NCI-H526 treated with DMSO at 0.1 percent for 48 hours (cell line): ENCODE measurements around the gene ACVR1B.

ENCODE experiments used
- DNase-seq: peaks from one replicate; lab custom pipeline; 2025; lab: John Stamatoyannopoulos, UW

ACVR1B gene

GRCh38 chr12:52023182-52023975 lies 71.9 kb downstream of the ACVR1B start:
- peak; percentile 53 for DNase-seq

DNA sequence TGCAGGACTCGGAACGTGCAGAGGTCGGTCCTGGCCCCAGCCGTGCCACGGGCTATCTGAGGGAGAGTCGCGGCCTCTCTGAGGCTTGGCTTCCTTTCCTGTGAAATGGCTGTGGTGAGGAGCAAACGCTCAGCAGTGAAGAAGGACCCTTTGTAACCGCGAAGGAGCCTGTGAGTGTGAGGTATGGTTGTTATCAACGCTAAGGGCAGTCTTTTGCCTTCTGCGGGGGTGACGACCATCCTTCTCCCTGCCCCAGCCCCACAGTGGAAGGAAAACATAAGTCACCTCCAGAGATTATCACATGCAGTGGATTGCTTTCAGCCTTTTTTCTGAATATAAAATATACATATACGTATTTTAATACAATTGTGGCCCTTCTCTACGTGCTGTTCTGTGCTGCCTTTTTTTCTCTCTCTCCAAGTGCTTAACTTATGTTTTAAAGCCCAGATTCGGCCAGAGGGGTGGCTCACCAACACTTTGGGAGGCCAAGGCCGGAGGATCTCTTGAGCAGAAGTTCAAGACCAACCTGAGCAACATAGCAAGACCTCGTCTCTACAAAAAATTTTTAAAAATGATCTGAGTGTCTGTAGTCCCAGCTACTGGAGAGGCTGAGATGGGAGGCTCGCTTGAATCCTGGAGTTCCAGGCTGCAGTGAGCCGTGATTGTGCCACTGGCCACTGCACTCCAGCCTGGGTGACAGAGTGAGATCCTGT lies 72.6 kb downstream of the ACVR1B start:
- no peak for DNase-seq

DNA sequence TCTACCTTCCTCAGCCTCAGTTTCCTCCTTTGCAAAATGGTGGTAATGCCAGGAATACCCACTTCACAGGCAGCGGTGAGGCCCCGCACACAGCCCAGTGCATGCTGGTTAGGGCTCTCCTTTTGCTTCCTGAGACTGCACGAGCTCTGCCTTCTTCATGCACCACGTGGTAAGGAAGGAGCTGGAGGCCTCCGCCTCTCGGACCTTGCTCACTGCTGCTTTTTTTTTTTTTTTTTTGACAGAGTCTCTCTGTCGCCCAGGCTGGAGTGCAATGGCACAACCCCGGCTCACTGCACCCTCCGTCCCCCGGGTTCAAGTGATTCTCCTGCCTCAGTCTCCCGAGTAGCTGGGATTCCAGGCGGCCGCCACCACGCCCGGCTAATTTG lies 73.3 kb downstream of the ACVR1B start:
- no peak for DNase-seq

DNA sequence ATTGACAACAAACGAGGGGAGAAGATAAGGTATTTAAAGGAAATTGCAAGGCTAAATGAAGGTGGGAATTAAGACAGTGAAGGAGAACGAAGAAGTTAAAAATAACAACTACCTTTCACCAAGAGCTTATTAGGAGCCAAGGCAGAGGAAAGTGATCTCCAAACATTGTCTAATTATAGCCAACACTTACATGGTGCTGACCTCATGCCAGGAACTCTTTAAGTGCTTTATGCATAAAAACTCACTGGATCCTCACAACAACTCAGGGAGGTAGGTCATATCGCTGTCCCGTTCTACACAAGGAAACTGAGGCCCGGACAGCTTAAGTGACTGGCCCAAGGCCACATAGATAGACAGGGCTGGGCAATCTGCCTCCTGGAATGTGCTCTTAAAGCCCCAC lies 74.8 kb downstream of the ACVR1B start:
- DNase-seq: no peak

GRCh38 chr12:52027085-52027843 lies 75.8 kb downstream of the ACVR1B start:
- no peak for DNase-seq

DNA sequence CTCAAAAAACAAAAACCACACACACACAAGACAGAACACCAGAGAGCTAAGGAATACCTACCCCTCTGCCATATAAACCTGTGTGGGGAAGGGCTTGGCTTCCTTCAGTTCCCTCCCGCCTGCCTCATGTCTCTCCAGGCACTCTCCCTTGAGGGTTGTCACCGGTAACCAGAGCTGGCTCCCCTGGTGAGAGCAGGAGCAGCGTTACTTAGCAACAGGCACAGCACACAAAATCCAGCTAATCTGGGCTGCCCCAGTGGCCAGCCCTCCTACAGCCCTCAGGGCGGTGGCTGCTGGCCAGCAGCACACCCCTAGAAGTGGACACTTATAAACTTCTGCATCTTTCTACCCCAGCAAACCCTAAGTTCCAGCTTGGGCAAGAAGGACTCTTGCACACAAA lies 78.2 kb downstream of the ACVR1B start:
- DNase-seq: peak; percentile 73

- DNase-seq: no peak
Observed at GRCh38 chr12:52032446-52032803, 80.9 kb downstream of the ACVR1B start.

- peak; percentile 89 for DNase-seq
Observed at GRCh38 chr12:52032804-52033445, 81.4 kb downstream of the ACVR1B start.

GRCh38 chr12:52033446-52034140 lies 82.1 kb downstream of the ACVR1B start:
- DNase-seq: no peak

- no peak for DNase-seq
Observed at GRCh38 chr12:52035190-52035589, 83.7 kb downstream of the ACVR1B start.

DNA sequence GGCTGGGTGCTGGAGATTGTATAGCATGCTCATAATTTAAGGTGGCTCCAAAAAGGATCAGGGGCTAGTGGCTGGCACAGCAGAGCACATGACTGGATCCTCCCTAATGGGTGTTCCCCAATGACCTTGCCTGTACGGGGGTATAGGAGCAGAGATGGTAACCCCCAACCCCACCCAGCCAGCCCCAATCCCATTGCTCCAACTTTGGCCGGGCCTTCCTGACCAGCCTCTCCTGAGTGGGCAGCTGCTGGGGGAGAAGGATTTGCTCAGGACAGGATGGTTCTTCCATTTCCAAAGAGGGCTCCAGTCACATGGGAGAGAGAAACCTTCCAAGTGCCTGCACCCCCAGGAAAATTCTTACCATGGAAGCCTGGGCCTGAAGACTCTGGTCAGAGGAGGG lies 84.4 kb downstream of the ACVR1B start:
- DNase-seq: no peak

DNA sequence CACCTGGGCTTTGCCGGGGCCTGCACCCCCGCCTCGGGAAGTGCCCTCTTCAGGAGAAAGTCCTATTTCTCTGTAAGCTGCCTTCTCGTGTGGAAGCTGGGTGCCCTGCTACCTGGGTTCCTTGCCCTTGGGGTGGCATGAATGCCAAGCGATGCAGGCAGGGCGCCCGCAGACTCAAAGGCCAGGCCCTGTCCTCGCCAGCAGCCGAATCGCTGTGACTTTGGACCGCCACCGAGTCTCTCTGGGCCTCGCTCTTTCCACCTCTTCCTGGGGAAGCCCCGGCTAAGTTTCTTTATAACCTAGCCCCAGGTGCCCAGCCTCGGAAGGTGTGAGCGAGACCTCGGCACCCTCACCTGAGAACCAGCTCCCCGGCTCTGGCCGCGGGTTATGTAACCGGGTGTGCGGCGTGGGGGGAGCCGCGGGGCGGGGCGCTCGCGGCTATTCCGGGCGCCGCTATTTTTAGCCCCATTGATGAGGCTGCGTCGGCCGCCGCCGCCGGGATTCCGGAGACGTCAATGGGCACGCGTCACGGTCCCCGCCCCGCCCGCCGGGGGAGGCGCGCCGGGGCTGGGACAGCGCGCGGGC lies 85.2 kb downstream of the ACVR1B start:
- peak; percentile 25 for DNase-seq

DNA sequence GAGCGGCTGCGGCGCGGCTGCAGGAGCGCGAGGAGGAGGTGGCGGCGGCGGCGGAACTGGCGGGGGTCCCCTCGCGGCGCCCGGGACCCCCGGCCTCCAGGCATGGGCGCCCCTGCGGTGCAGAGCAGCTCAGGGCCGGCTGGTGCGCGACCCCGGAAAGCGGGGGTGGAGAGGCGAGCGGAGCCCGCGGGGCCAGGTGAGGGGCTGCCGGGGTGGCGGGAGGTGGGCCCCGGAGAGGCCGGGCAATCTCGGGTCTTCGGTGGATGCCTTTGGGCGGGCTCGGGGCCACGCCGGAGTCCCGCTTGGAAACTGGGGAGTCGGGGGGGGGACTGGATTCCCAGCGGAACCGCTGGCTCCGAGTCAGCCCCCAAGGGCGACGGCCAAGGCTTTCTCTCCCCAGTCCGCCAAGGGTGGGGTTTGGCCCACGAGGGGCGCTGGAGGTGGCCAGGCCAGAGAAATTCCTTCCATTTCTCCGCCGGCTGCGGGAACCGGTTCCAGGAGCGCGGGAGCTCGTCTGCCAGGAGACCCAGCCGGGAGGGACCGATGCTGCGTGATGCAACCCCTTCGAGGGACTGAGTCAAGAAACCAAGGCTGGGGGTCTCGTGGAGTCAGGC lies 85.9 kb downstream of the ACVR1B start:
- DNase-seq: peak; percentile 8

GRCh38 chr12:52038447-52038846 lies 86.9 kb downstream of the ACVR1B start:
- no peak for DNase-seq

- DNase-seq: no peak
Observed at GRCh38 chr12:52041035-52041434, 89.5 kb downstream of the ACVR1B start.

GRCh38 chr12:52041695-52042123 lies 90.2 kb downstream of the ACVR1B start:
- DNase-seq: no peak

GRCh38 chr12:52042706-52043385 lies 91.3 kb downstream of the ACVR1B start:
- no peak for DNase-seq

GRCh38 chr12:52043386-52044212 lies 92.1 kb downstream of the ACVR1B start:
- no peak for DNase-seq

GRCh38 chr12:52044292-52044983 lies 92.9 kb downstream of the ACVR1B start:
- DNase-seq: no peak
